HepG2 (cell line): Measurements from ENCODE around the gene POLRMT. TPM values are rescaled to one million over a fixed set of nuclear protein-coding genes. Genes with fewer than 3 reads are reported as not detected.

Experiments
- AGO2 ChIP-seq: fragments of 200-400 bp; formaldehyde crosslinking; optimal IDR thresholded peaks from 2 replicates; pipeline ENCODE3; 2017; ENCODE audit warnings: mild to moderate bottlenecking, low read depth, low read length, moderate library complexity
- ARNTL ChIP-seq: sonication (generic); formaldehyde crosslinking; IDR thresholded peaks from 2 replicates; pipeline ENCODE4 v1.4.0; 2020; ENCODE audit warnings: mild to moderate bottlenecking, missing genetic modification reagents
- FOXM1 ChIP-seq: sonication (generic); formaldehyde crosslinking; IDR thresholded peaks from 2 replicates; pipeline ENCODE4 v1.5.0; 2020; ENCODE audit warnings: missing genetic modification reagents
- HIC2 ChIP-seq: sonication (generic); formaldehyde crosslinking; IDR thresholded peaks from 2 replicates; pipeline ENCODE4 v1.9.0; 2022; ENCODE audit warnings: low read depth, missing genetic modification reagents
- HMG20A ChIP-seq: IDR thresholded peaks from 2 replicates; pipeline ENCODE4 v1.6.1; 2016; ENCODE audit warnings: borderline replicate concordance
- HNF4G ChIP-seq, 2 experiments: sonication (generic) in 1 of 2; formaldehyde crosslinking in 1 of 2; IDR thresholded peaks; 2 replicates each; pipeline versions ENCODE4 v1.4.0 to v1.6.1; 2011 to 2020; ENCODE audit warnings: borderline replicate concordance in 2 of 2, low read depth in 2 of 2, mild to moderate bottlenecking in 2 of 2, low read length in 1 of 2, missing genetic modification reagents in 1 of 2, moderate library complexity in 1 of 2
- KAT7 ChIP-seq: IDR thresholded peaks from 2 replicates; pipeline ENCODE4 v1.6.1; 2018; ENCODE audit warnings: borderline replicate concordance, missing compliant biosample characterization
- NAIF1 ChIP-seq: sonication (generic); formaldehyde crosslinking; IDR thresholded peaks from 2 replicates; pipeline ENCODE4 v1.5.0; 2020; ENCODE audit warnings: mild to moderate bottlenecking, missing genetic modification reagents, borderline replicate concordance
- PTBP1 ChIP-seq: fragments of 200-400 bp; formaldehyde crosslinking; IDR thresholded peaks from 2 replicates; pipeline ENCODE4 v1.6.1; 2018; ENCODE audit warnings: low read length, low read depth; ENCODE audit not compliant: poor library complexity, severe bottlenecking
- SOX13 ChIP-seq, 3 experiments: fragments of 450-650 bp in 1 of 3; sonication (generic) in 1 of 3; formaldehyde crosslinking in 1 of 3; IDR thresholded peaks in 2 of 3; conservative IDR thresholded peaks in 1 of 3; 2 replicates each; pipeline versions ENCODE4 v1.5.0 to v1.6.1; 2016 to 2020; ENCODE audit warnings: antibody characterized with exemption in 1 of 3, mild to moderate bottlenecking in 1 of 3, missing compliant biosample characterization in 1 of 3, missing genetic modification reagents in 1 of 3, moderate library complexity in 1 of 3
- ZBTB44 ChIP-seq: sonication (generic); formaldehyde crosslinking; IDR thresholded peaks from 2 replicates; pipeline ENCODE4 v1.4.0; 2020; ENCODE audit warnings: missing genetic modification reagents
- ZBTB49 ChIP-seq: sonication (generic); formaldehyde crosslinking; IDR thresholded peaks from 2 replicates; pipeline ENCODE4 v1.4.0; 2020; ENCODE audit warnings: missing genetic modification reagents, borderline replicate concordance
- ZNF274 ChIP-seq: sonication (generic); formaldehyde crosslinking; IDR thresholded peaks from 2 replicates; pipeline ENCODE4 v1.5.1; 2020; ENCODE audit warnings: mild to moderate bottlenecking, missing genetic modification reagents
- ZNF354B ChIP-seq: sonication (generic); formaldehyde crosslinking; IDR thresholded peaks from 2 replicates; pipeline ENCODE4 v1.8.0; 2022; ENCODE audit warnings: mild to moderate bottlenecking, missing genetic modification reagents
- ZNF777 ChIP-seq: sonication (generic); formaldehyde crosslinking; IDR thresholded peaks from 2 replicates; pipeline ENCODE4 v1.4.0; 2020; ENCODE audit warnings: missing genetic modification reagents
- polyA plus RNA-seq, 8 experiments: library from polyadenylated mRNA; depleted of rRNA in 3 of 8; stranded (reverse) in 7 of 8; unstranded in 1 of 8; fragments of >200 nt; fragmentation: Illumina TruSeq in 4 of 8; extraction: Trizol in 4 of 8; gene quantifications; 2 replicates each; pipeline versions ENCODE4 v1.2.1 to v1.2.3, GENCODE V29; 2011 to 2016; ENCODE audit warnings: low read depth in 4 of 8, missing spikeins in 1 of 8, mixed read lengths in 1 of 8; ENCODE audit not compliant: insufficient read depth in 1 of 8
- total RNA-seq, 5 experiments: library from RNA; depleted of rRNA; stranded (reverse); fragments of >200 nt; fragmentation: Illumina TruSeq; extraction: Trizol; gene quantifications; 2 replicates each; pipeline ENCODE4 v1.2.3, GENCODE V29; 2016; ENCODE audit warnings: low read depth in 1 of 5
- TF ChIP-seq, protein P1 (sequence below): sonication (generic); formaldehyde crosslinking; conservative IDR thresholded peaks from 2 replicates; pipeline ENCODE4 v1.5.0; 2020; ENCODE audit warnings: missing genetic modification reagents
- TF ChIP-seq, protein P2 (sequence below): sonication (generic); formaldehyde crosslinking; IDR thresholded peaks from 2 replicates; pipeline ENCODE4 v1.8.1; 2023; ENCODE audit warnings: mild to moderate bottlenecking, moderate library complexity, missing genetic modification reagents

The POLRMT gene
- total and polyA plus RNA-seq, 2 of the 13 experiments (the other 11 are each of a cell fraction or from before 2014, with no cell fraction given): 78.0 to 101 TPM

DNA sequence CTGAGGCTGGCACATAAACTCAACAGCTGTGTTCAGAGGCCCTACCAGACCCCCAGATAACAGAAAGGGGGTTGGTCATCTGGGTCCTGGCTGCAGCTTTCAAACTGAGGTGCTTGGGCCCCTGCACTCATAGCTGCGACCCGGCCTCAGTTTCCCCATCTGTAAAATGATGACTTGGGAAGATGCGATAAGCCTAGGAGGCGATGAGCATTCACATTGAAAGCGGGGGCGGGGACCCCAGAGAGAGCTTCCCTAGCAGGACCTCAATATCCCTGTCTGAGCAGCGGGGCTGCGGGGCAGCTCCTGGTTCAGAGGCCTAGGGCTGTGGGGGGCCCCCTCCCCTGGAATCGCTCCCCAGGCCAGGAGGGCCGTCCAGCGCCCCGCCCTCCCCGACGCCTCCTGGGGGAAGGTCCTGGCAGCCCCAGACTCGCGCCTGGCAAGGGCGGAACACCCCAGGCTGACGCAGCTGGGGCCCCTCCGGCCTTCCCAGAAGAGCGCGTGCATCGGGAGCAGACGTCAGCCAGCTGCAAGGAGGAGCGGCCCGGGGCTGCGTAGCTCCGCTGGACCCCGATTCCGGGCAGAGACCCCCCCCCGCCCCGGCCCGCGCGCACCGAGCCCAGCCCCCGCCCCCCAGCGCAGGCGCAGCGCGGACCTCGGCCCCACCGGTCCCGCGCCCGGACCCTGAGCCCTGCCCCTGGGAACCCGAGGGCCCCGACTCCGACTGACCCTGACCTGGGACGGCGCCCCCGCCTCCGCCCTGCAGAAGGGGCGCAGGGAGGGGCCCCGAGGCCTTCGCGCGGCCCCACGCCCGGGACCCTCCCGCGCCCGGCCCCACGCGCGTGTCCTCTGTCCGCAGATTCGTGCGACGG is 46.3 kb upstream of the POLRMT start (continued):
- TF ChIP-seq ZBTB49 (no peak), AGO2 (peak; percentile 42), HIC2 (CRISPR knock-in tag) (peak; percentile 29; the same call in 1 of the 2 replicates), KAT7 (CRISPR knock-in tag) (peak; percentile 69; the same call in 1 of the 2 replicates), ZNF274 (CRISPR knock-in tag) (peak; percentile 9; the same call in 1 of the 2 replicates), PTBP1 (peak; percentile 33), ZNF354B (CRISPR knock-in tag) (no peak), ZBTB44 (CRISPR knock-in tag) (no peak), NAIF1 (CRISPR knock-in tag) (no peak), FOXM1 (peak; percentile 43; the same call in 1 of the 2 replicates), ZNF777 (peak; percentile 67; the same call in 1 of the 2 replicates), HMG20A (CRISPR knock-in tag) (no peak), ARNTL (CRISPR knock-in tag) (no peak), SOX13 (IDR thresholded peaks at IDR 0.05) (no peak), SOX13 (CRISPR knock-in tag; conservative IDR thresholded peaks at IDR 0.05 in 1 of 2, IDR thresholded peaks at IDR 0.05 in 1 of 2) (0 out of 4 replicates have a peak, but pooled peaks of 1 of the 2 experiments have one; percentile 2), HNF4G (IDR thresholded peaks at IDR 0.05; ENCODE audit: borderline replicate concordance, low read depth, low read length) (no peak), HNF4G (CRISPR knock-in tag; IDR thresholded peaks at IDR 0.05; ENCODE audit: borderline replicate concordance, low read depth) (peak; percentile 65; the same call in 1 of the 2 replicates)
- TF ChIP-seq, protein P1, sequence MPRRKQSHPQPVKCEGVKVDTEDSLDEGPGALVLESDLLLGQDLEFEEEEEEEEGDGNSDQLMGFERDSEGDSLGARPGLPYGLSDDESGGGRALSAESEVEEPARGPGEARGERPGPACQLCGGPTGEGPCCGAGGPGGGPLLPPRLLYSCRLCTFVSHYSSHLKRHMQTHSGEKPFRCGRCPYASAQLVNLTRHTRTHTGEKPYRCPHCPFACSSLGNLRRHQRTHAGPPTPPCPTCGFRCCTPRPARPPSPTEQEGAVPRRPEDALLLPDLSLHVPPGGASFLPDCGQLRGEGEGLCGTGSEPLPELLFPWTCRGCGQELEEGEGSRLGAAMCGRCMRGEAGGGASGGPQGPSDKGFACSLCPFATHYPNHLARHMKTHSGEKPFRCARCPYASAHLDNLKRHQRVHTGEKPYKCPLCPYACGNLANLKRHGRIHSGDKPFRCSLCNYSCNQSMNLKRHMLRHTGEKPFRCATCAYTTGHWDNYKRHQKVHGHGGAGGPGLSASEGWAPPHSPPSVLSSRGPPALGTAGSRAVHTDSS: no peak
- TF ChIP-seq, protein P2, sequence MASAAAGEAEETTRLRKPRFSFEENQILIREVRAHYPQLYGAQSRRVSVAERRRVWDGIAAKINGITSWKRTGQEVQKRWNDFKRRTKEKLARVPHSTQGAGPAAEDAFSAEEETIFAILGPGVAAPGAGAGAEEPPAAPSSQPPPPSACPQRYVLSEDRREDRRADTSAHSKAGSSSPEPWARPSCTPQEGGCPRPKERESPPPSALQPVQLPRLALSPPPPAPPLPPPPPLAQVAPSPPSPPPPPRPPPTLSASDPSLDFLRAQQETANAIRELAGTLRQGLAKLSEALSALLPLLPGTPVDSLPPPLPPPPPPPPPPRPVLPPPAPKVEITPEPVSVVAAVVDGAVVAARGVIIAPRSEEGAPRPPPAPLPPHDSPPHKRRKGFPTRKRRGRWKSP (CRISPR knock-in tag): 0 out of 2 replicates have a peak, but pooled peaks have one; percentile 38
